A673 (cell line): ENCODE results near the gene TARBP1. TPM values are rescaled to one million over a fixed set of nuclear protein-coding genes. Genes with fewer than 3 reads are reported as not detected.
"Not testable (repeated sequence)": the region's sequence is repeated elsewhere in the genome, so short reads cannot be mapped to it uniquely, and the experiment has no call there.

Experiments
- BruUV-seq: library from RNA; stranded (reverse); fragments of 400-500 nt; replicated peaks from 2 replicates; lab custom pipeline; 2021; lab: Mats Ljungman, UMichigan
- CTCF ChIA-PET: fragments of 300-600 bp; sonication (Branson Sonifier 250); formaldehyde crosslinking; loops from one replicate; lab custom pipeline; 2022; ENCODE audit warnings: antibody characterized with exemption; lab: Charles Lee
- POLR2A ChIA-PET: fragments of 300-600 bp; sonication (Branson Sonifier 250); formaldehyde crosslinking; loops from one replicate; lab custom pipeline; 2022; ENCODE audit warnings: antibody characterized with exemption; ENCODE audit not compliant: low non-redundant PET; lab: Charles Lee
- DNase-seq: peaks from one replicate; pipeline ENCODE4 v3.0.0-alpha.2; 2015; ENCODE audit warnings: low spot score
- H3K27ac ChIP-seq: fragments of 200-600 bp; sonication (generic); 2 replicates; pipeline ENCODE4 v1.5.1; 2016; ENCODE audit warnings: mixed run types, low read depth, mild to moderate bottlenecking, mixed read lengths, antibody characterized with exemption, low read length; ENCODE audit not compliant: poor library complexity, severe bottlenecking
- H3K27me3 ChIP-seq: fragments of 200-600 bp; sonication (generic); replicated peaks from 2 replicates; pipeline ENCODE4 v1.6.1; 2017; ENCODE audit warnings: mixed run types, low read depth, mild to moderate bottlenecking, mixed read lengths, antibody characterized with exemption, low read length; ENCODE audit not compliant: insufficient read depth, poor library complexity
- H3K36me3 ChIP-seq: fragments of 200-600 bp; sonication (generic); 2 replicates; pipeline ENCODE4 v1.6.1; 2016; ENCODE audit warnings: mixed run types, mild to moderate bottlenecking, mixed read lengths, antibody characterized with exemption, low read length; ENCODE audit not compliant: insufficient read depth, poor library complexity, severe bottlenecking
- H3K4me1 ChIP-seq: fragments of 200-600 bp; sonication (generic); 2 replicates; pipeline ENCODE4 v1.6.1; 2017; ENCODE audit warnings: mixed run types, mild to moderate bottlenecking, mixed read lengths, antibody characterized with exemption, low read length; ENCODE audit not compliant: insufficient read depth, poor library complexity, severe bottlenecking
- H3K4me3 ChIP-seq: fragments of 200-600 bp; sonication (generic); 2 replicates; pipeline ENCODE4 v1.5.1; 2016; ENCODE audit warnings: low read depth, mixed run types, mild to moderate bottlenecking, mixed read lengths, low read length; ENCODE audit not compliant: poor library complexity, severe bottlenecking
- H3K9me3 ChIP-seq: fragments of 200-600 bp; sonication (generic); 2 replicates; pipeline ENCODE4 v1.6.1; 2016; ENCODE audit warnings: mixed run types, low read depth, mild to moderate bottlenecking, mixed read lengths, antibody characterized with exemption, low read length; ENCODE audit not compliant: poor library complexity, severe bottlenecking
- EZH2 ChIP-seq: fragments of 200-600 bp; sonication (generic); IDR thresholded peaks from 2 replicates; pipeline ENCODE4 v1.6.1; 2017; ENCODE audit warnings: borderline replicate concordance, low read depth, mild to moderate bottlenecking, mixed read lengths, antibody characterized with exemption, low read length; ENCODE audit not compliant: poor library complexity, severe bottlenecking
- intact Hi-C: fragments of 100-400 bp; cut with micrococcal nuclease; formaldehyde crosslinking; loops from one replicate; pipeline ENCODE4 v1.10.0; 2022; ENCODE audit not compliant: unreplicated experiment
- total RNA-seq: library from RNA; stranded (reverse); gene quantifications from 2 replicates; pipeline ENCODE4 v1.2.3, GENCODE V29; 2021
- TF ChIP-seq, protein P1 (sequence below): fragments of 300-800, 200-600 bp; sonication (generic); conservative IDR thresholded peaks from 2 replicates; pipeline ENCODE4 v1.5.1; 2017; ENCODE audit warnings: low read depth, mild to moderate bottlenecking, antibody characterized with exemption, low read length, moderate library complexity, mixed read lengths

Gene TARBP1
- total RNA-seq, 1 experiment from 2014 or later = 28.0 TPM

DNA sequence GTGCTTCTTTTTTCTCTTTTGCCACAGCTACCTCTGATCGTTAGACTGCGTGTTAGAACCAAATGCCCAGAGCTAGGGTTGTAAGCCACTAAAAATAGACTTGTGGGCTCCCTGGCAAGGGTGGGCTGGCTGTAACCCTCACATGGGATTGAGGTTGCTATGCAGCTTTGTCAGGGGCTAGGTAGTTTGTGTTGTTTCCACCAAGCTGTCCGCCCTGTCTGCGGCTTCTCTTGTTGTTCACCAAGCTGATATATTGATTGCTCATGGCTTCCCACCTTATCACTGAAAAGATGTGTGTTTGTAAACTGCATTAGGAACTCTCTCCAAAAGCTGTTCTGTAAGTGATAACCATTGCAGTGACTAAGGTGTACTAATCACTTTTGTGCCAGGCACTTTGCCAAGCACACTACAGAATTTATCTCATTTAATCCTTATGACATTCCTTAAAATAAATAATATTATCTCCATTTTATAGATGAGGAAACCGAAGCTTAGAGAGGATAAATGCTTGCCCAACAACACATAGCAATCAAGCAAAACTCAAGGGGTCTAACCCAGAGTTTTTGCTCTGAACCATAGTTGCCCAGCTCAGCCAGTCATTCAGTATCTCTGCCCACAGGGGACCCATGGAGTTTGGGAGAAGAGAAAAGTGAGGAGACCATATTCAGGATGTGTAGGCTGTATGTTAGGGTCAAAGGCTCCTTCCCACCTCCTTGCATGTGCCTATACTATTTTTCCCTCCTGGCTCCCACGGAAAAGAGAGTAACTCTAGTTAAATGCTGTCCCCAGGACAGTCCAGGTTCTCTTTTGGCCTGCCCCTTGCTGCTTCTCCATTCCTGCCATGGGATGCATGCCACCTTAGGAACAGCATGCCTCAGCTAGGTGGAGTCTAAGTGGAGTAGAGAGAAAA lies 42.2 kb upstream of the TARBP1 start:
- no peak for TF ChIP-seq EZH2
- TF ChIP-seq, protein P1, sequence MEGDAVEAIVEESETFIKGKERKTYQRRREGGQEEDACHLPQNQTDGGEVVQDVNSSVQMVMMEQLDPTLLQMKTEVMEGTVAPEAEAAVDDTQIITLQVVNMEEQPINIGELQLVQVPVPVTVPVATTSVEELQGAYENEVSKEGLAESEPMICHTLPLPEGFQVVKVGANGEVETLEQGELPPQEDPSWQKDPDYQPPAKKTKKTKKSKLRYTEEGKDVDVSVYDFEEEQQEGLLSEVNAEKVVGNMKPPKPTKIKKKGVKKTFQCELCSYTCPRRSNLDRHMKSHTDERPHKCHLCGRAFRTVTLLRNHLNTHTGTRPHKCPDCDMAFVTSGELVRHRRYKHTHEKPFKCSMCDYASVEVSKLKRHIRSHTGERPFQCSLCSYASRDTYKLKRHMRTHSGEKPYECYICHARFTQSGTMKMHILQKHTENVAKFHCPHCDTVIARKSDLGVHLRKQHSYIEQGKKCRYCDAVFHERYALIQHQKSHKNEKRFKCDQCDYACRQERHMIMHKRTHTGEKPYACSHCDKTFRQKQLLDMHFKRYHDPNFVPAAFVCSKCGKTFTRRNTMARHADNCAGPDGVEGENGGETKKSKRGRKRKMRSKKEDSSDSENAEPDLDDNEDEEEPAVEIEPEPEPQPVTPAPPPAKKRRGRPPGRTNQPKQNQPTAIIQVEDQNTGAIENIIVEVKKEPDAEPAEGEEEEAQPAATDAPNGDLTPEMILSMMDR = no peak
- BruUV-seq = no TSS peak
- intact Hi-C loops = no loop called here
- no peak for DNase-seq
- Histone ChIP-seq H3K36me3 (no peaks in the 10 kb centered on the region), H3K27ac (peak overlapping the region; percentile 34), H3K4me1 (peaks cover 79% of the 10 kb centered on the region), H3K9me3 (no peaks in the 10 kb centered on the region), H3K4me3 (no peak overlapping the region), H3K27me3 (no peaks in the 10 kb centered on the region)
- CTCF ChIA-PET = no interaction called here
- POLR2A ChIA-PET = no interaction called here

DNA sequence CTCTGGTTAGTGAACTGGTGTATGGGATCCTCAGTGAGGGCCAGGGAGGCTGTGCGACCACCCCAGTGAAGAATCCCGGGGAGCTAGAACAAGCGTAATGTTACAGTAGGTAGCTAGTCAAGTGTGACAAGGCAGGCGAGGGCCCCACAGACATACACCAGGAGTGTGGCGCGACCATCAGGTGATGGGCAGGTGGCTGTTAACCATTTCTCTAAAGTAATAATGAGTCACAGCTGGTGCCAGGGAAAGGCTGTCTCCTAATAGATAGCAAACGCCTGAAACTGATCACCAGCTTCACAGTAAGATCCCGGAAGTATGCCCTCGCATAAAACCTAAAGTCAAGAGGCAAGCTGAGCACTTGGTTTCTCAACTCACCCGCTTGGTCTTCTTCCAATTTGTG lies 40.5 kb upstream of the TARBP1 start:
- Histone ChIP-seq H3K27me3 (no peaks in the 10 kb centered on the region), H3K9me3 (no peaks in the 10 kb centered on the region), H3K4me1 (peaks cover 90% of the 10 kb centered on the region), H3K36me3 (no peaks in the 10 kb centered on the region), H3K27ac (peak overlapping the region; percentile 74), H3K4me3 (no peak overlapping the region)
- ChIA-PET CTCF (interaction anchor here (0.5 kb wide), 1 partner anchor 20 kb away, joined by 3 read pairs; no protein-coding TSS in a partner anchor), POLR2A (interaction anchor here (0.6 to 0.7 kb wide), 2 partner anchors 10 to 92 kb away, joined by 3 to 6 read pairs; no protein-coding TSS in a partner anchor)
- TF ChIP-seq EZH2 = no peak
- TF ChIP-seq, protein P1 = no peak
- no TSS peak for BruUV-seq
- peak; percentile 70 for DNase-seq
- intact Hi-C loops = no loop called here

DNA sequence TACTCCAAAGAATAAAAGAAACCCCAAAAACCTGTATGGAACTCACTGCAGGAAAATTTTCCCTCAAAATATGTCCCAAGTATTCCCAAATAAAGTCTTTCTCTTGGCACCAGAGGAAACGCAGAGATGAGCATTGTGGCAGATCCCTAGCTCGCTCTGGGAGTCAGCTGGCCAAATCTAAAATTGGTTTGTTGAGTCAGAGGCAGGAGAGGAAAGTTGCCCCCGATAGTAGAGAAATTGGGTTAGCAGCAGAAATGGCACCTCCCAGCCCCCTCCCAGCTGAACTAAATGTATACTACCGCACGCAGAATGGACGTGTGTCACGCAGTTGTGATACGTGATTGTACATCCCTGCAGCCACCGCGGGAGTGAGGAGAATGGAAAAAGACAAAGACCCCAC lies 39.9 kb upstream of the TARBP1 start:
- Histone ChIP-seq H3K27ac (peak overlapping the region; percentile 74), H3K4me1 (peaks cover 90% of the 10 kb centered on the region), H3K4me3 (no peak overlapping the region), H3K27me3 (no peaks in the 10 kb centered on the region), H3K36me3 (no peaks in the 10 kb centered on the region), H3K9me3 (no peaks in the 10 kb centered on the region)
- no peak for DNase-seq
- BruUV-seq = no TSS peak
- ChIA-PET CTCF (no interaction called here), POLR2A (interaction anchor here (0.7 kb wide), 1 partner anchor 10 kb away, joined by 3 read pairs; no protein-coding TSS in a partner anchor)
- intact Hi-C loops = no loop called here
- TF ChIP-seq, protein P1 = no peak
- TF ChIP-seq EZH2 = no peak

DNA sequence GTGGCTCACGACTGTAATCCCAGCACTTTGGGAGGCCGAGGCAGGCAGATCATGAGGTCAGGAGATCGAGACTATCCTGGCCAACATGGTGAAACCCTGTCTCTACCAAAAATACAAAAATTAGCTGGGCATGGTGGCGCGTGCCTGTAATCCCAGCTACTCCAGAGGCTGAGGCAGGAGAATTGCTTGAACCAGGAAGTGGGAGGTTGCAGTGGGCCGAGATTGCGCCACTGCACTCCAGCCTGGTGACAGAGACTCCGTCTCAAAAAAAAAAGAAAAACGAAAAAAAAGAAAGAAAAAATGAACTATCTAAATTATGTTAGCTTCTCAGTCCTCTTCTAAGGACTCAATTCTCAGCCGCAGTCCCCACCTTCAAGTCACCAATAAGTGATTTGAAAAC lies 39.1 kb upstream of the TARBP1 start:
- Histone ChIP-seq H3K4me1 (peaks cover 87% of the 10 kb centered on the region), H3K27ac (peak overlapping the region; percentile 75)
- H3K27me3 ChIP-seq, H3K9me3 ChIP-seq, intact Hi-C loops, H3K36me3 ChIP-seq, BruUV-seq, H3K4me3 ChIP-seq, DNase-seq, POLR2A ChIA-PET: not testable (repeated sequence)
- CTCF ChIA-PET = interaction anchor here (1.0 kb wide), 1 partner anchor 19 kb away, joined by 5 read pairs; no protein-coding TSS in a partner anchor
